Stomach (tissue), 4 donors: ENCODE measurements around the gene HDDC2.
A peak's percentile ranks its signal among the peaks of the same experiment; 100 is the strongest.

Source experiments
- CTCF ChIP-seq, 7 experiments: fragments of 450-650 bp in 4 of 7; fragments of 200-600 bp in 3 of 7; sonication (generic) in 3 of 7; IDR thresholded peaks; one replicate each; pipeline ENCODE4 v1.5.1; 2016 to 2019; ENCODE audit warnings: antibody characterized with exemption in 7 of 7, control low read depth in 2 of 7, mild to moderate bottlenecking in 1 of 7
- POLR2AphosphoS5 ChIP-seq, 3 donors: sonication (generic); formaldehyde crosslinking; IDR thresholded peaks; one replicate each; pipeline ENCODE4 v1.6.1; 2016; ENCODE audit warnings: antibody characterized with exemption in 3 of 3

- TF ChIP-seq CTCF (IDR thresholded peaks at IDR 0.05) (no peak), POLR2AphosphoS5 (IDR thresholded peaks at IDR 0.05) (peak in 2 of 3 donors; percentile 16 to 42)
Observed at GRCh38 chr6:125231133-125231532, 70.6 kb downstream of the HDDC2 start.
